ELF-1 (cell line): ENCODE results near the gene ZNF324B.
A peak's percentile ranks its signal among the peaks of the same experiment; 100 is the strongest.
"Not testable (repeated sequence)": the region's sequence is repeated elsewhere in the genome, so short reads cannot be mapped to it uniquely, and the experiment has no call there.

Experiments used
- DNase-seq: peaks from one replicate; pipeline ENCODE4 v3.0.0-alpha.2; 2016; ENCODE audit warnings: low read depth, low spot score

ZNF324B gene

GRCh38 chr19:58455306-58455705 is 3.9 kb downstream of the ZNF324B start:
- no peak for DNase-seq

- no peak for DNase-seq
These were observed 4.7 kb downstream of the ZNF324B start for GRCh38 chr19:58456111-58456510.

- no peak for DNase-seq
These were observed 8.6 kb downstream of the ZNF324B start for GRCh38 chr19:58460039-58460438.

GRCh38 chr19:58466089-58466759 is 14.8 kb downstream of the ZNF324B start:
- DNase-seq = no peak

GRCh38 chr19:58466760-58467589 is 15.6 kb downstream of the ZNF324B start, which contains the start of gene ZNF324:
TSS of gene ZNF324 (plus strand) at chr19:58467080. CDS start at chr19:58469186, 2,106 bp downstream.
- DNase-seq = peak; percentile 98

- DNase-seq = peak; percentile 21
These were observed 16.9 kb downstream of the ZNF324B start for GRCh38 chr19:58468216-58468839.

GRCh38 chr19:58469241-58470013 is 18.0 kb downstream of the ZNF324B start:
- DNase-seq = no peak

- not testable (repeated sequence) for DNase-seq
These were observed 19.6 kb downstream of the ZNF324B start for GRCh38 chr19:58470837-58471543.

- no peak for DNase-seq
These were observed 20.3 kb downstream of the ZNF324B start for GRCh38 chr19:58471736-58472135.

- DNase-seq = no peak
These were observed 22.4 kb downstream of the ZNF324B start for GRCh38 chr19:58473775-58474174.

GRCh38 chr19:58474291-58474996 is 23.0 kb downstream of the ZNF324B start:
- no peak for DNase-seq

- no peak for DNase-seq
These were observed 23.7 kb downstream of the ZNF324B start for GRCh38 chr19:58474997-58475713.

GRCh38 chr19:58475714-58476497 is 24.5 kb downstream of the ZNF324B start, which contains the start of gene ZNF446:
TSS of gene ZNF446 (plus strand) at chr19:58476352. CDS start at chr19:58477219, 867 bp downstream.
- peak; percentile 98 for DNase-seq

GRCh38 chr19:58476498-58477015 is 25.1 kb downstream of the ZNF324B start:
- no peak for DNase-seq

- DNase-seq = no peak
These were observed 25.7 kb downstream of the ZNF324B start for GRCh38 chr19:58477130-58477529.

- DNase-seq = no peak
These were observed 26.4 kb downstream of the ZNF324B start for GRCh38 chr19:58477871-58478270.

GRCh38 chr19:58479303-58479702 is 27.9 kb downstream of the ZNF324B start:
- DNase-seq = no peak

GRCh38 chr19:58479736-58480480 is 28.5 kb downstream of the ZNF324B start:
- DNase-seq = no peak
